Stimulated activated CD8-positive, alpha-beta memory T cell treated with anti-CD3 and anti-CD28 coated beads, Interleukin-12 subunit alpha, Interleukin-12 subunit beta, amount 100 ng/mL, for 4 hours (primary cell): ENCODE data around the gene C3orf18.

ENCODE experiments used
- DNase-seq: peaks from one replicate; pipeline ENCODE4 v3.0.0-alpha.2; 2020; ENCODE audit warnings: low read depth

C3orf18 gene

DNA sequence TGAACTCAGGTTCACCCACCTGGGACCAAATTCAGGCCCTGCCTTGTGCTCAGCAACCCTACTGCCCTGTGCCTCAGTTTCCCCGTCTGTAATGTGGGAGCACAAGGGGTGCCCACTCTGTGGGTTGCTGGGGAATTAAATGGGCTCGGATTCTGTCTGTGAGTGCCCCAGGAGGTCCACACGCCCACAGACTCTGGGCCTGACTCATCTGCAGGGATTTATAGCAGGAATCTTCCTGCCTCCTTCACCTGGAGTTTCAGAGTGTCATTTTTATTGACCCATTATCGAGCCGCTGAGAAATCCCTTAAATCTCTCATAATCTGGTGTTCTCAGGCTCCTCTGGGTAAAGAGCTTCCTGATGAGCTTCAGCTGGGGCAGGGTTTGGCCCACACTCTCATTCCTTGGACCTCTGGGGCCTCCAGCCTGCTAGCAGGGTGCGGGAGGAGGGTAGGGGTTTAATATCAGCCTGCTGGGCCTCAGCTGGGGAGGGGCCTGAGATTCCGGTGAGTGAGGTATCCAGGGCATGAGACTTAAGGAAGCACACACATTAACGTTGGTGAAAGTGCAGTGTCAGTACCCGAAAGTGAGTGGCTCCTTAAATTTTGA is 16.4 kb downstream of the C3orf18 start:
- no peak for DNase-seq

DNA sequence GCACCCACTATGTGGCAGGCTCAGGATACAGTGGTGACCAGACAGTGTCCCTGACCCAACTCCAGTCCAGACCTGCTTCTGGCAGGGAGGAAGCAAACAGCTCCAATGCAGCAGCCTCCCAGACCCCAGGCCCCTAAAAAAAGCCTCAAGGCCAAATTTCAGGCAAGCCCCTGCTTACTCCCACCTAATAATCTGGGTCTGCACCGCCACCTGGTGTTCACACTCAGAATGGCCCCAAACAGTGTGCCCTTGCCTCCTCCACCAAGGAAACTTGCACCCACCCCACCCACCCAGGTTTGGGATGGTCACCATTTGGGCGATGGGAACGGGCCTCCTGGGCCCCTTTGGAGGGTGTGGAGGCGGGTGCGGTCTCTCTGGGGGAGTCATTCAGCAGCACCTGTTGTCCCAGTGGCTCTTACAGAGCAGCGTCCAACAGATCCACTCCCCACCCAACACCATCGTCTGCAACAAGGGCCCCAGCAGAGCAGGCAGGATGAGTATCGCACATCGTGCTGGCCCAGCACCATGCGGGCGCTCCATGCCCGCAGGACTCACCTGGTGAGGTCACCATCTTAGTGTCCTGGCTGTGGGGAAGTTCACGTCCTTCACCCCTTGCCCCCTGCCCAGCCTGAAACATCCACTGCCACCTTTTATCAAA is 17.3 kb downstream of the C3orf18 start:
- no peak for DNase-seq

DNA sequence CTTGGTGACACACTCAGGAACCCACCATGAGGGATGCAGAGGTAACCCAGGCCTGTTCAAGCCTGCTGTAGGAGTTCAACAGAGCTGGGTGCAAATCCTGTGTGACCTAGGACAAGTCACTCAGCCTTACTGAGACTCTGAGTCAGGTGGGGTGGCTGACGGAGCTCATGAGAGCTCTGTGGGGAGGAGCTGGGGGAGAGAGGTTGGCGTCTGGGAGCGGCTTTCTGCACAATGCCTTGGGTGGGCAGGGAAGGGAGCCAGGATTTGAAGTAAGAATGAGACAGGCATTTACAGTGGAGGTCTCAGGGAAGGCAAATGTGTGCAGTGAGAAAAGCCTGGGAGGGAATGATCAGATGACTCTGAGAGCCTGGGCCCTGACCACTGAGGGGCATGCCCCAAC is 18.3 kb downstream of the C3orf18 start:
- DNase-seq, result no peak

DNA sequence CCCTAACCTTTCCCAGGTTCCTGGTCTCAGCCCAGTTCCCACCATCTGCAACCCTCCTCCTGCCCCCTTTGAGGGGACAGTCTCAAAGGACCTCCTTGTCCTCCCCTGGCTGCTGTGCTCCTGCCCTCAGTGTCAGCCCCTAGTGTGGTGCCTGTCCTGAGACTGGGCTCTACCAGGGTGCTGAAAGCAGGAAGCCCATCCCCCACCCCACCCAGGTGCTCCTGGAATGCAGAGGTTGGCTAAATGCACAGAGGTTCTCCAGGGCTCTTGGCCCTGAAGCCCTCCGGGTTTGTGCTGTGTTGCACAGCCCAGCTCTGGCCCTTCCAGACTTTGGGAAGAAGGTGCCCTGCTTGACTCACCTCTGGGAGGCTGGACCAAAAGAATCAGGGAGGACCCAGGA is 21.8 kb downstream of the C3orf18 start:
- no peak for DNase-seq

DNA sequence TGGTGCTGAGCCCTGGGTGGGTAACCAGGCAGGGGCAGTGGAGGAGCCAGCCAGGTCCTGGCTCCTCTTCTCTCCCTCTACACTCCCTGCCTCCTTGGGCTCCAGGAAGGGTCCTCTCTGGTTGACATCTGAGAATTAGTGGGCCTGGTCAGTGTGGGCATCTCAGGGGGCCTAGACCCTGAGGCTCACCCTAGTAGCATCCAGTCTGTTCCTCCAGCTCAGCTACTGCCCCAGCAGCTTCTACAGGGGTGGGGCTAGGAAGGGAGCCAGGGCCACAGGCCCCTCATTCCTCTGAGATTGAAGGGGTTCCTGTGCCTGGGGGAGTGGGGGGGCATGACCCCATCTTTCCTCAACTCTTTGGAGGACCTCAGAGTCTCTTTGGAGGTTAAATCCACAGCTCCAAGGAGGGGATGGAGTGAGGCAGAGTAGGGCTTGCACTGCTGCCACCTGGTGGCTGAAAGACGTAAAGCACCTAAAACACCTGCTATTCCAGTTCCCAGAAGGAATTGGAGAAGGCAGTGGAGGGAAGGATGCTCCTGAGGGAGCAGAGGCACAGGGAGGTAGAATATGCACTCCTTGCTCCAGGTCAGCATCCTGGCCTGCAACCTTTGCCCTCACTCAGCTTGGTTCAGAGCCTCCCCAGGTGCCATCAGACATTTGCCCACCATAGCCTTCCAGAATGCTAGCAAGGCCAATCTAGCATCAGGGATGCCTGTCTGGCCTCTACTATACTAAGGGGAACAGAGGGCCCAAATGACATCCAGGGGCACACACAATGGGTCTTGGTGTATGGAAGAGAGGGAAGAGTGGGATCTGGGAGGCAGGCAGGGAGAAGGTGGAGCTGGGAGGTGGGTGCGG is 25.1 kb downstream of the C3orf18 start:
- peak; percentile 19 for DNase-seq

DNA sequence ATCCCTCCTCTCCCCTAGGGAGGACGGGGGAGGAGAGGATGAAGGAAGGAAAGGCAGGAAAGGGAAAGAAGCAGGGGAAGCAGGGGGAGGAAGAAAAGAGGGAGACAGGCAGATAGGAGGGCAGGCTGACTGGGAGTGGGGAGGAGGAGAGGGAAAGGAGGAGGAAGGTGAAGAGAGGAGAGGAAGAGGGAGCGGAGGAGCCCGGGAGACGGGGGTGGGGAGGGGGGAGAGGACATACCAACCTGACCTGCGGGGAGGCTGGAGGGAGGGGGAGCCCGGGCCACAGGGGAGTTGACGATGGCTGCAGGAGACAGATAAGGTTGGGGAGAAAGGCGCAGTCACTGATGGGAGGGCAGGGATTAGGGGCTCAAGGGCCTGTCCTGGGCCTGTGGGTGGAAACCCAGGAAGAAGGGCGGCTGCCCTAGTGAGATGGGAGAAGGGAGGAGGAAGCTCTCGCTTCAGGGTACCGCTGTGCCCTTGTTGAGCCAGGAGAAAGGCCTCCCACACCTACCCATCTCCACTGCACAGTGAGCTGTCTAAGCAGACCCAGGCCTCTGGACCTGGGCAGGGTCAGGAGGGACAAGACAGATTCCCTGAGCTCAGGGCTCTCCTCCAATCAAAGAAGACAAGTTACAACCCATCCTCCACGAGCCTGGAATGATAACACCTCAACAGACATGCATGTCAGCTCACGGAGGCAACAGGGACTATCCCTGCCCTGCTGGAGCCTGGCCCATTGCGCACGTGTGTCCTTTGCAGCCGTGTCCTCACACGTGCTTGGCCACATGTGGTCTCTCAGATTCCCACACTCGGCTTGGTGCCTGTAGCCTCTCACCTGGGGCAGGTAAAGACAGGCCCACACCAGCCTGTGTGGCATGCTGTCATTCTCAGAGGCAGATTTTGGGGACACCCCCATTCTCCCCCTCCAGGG is 27.9 kb downstream of the C3orf18 start:
- DNase-seq, result no peak

DNA sequence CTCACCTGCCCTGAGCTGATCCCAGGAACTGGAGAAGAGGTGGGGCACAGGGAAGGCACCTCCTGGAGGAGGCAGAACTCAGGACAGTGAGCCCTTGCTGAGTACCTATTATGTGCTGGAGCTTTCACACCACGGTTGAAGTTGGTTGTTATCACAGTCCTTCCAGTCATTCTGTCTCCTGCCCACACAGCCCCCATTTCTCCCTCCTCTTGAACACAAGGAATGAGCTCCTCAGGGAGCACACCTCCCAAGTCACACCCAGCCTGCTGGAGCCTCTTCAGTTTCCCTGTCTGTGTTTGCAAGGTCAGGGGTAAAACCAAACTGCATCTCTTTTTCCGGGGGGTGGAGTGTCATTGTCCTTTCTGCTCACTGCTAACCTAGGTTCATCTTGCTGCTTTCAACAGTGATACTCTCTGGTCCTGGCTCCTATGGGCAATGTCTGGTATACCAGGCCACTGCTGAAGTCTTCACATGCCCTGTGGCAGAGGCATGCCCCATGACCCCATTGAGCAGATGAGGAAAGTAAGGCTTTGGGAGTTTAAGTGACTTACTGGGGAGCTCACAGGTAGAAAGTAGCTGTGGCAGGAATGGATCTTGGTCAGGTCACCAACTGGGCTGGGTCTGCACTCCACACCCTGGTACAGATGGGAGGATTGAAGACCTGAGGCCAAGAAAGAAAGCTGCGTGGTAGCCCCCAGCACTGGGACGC is 30.0 kb downstream of the C3orf18 start:
- no peak for DNase-seq

DNA sequence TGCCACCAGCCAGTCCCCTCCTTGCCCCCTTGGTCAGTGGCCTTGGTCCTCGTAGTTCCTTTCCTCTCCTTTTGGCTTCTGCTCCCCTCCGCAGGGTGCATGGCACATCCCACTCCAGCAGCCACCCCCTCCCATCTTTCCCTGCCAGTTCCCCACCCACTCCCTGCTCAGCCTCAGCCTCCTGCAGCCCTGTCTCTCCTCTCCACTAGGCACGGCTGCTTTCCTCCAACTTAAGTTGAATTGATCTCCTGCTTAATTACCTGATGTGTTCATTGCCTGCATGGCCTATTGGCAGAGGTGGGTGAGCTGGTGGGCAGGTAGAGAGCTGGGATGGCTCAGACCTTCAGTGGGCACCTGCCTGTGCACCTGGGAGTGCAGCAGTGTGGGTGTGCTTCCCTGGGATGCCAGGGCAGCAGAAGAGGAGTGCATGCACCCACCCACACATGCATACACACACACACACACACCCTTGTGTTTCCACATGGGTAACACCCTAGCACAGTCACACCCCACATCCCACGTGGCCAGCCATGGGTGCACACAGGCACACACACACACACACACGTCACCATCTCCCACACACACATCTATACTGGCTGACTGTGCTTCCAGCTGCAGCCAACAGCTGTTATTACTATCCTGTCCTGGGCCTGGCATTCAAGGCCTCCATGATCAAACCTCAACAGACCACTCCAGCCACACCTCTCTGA is 30.9 kb downstream of the C3orf18 start:
- no peak for DNase-seq

DNA sequence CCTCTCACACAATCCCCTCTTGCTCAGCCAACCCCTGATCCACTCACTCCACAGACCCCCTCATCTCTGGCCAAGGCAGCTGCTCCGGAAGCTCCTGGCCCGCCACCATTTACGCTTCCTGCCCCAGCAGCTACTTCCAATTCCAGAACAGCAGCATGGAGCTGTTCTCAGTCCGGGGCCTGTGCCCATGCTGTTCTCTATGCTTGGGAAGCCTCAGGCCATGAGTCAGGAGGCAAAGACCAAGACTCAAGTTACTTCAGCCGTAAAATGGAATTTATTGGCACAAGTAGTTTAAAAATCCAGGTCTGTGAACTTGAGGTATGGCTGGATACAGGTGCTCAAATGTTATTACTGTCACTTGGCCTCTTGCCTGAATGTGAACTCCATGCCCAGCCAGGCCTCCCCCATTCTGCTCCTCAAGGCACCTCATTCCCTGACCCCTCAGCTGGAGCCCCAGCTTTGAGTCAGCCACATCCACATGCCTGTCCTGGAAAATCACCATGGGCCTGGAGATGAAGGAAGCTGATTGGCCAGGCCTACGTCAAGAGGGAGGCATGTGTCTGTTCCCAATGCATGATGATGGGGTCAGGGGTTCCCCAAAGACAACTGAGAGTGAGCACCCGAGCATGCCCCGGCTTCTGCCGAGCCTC is 32.7 kb downstream of the C3orf18 start:
- no peak for DNase-seq

DNA sequence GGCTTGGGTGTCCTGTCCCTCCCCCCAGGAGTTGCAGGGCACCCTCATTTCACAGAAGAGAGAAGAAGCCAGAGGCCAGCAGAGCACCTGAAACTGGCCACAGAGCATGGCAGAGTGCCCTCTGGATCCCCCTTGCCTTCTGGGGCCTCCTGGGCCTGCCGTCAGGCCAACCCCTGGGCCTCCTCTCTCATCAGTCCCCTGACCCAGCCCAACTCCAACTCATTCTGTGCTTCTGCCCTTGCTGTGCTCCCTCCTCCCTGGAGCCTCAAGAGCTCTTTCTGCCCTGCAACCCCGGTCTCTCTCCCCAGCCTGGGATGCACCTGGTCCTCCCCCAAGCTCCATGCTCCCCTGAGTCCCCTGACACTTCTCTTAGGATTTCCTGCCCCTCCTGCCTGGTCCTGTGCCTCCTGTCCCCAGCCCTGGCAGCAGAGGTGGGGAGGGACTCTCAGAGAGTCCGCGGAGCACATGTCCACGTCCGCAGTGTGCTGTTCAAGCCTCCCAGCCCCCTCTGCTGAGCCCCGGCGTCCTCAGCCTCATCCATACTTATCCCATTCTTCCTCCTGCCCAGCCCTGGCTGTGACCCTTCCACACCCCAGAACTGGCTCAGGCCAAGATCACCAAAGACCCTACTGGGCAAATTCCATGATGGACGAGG is 33.6 kb downstream of the C3orf18 start:
- no peak for DNase-seq

DNA sequence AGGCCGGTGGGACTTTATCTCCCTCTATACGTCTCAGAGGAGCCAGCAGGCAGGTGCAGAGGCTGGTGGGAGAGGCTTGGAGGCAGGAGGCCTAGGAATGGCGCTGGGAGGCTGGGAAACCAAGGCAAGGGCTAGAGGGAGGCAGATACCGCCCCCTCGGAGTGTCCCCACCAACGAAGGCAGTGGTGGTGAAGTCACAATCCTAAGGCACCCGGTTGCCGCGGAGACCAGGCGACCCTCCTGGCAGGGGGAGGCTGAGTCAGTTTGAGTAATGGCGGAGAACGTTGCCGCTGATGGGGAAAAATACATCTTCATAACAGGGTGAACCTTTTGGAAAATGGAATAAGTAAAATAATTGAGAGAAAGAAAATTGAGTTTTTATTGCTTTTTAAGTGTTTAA is 34.2 kb downstream of the C3orf18 start:
- DNase-seq, result no peak

DNA sequence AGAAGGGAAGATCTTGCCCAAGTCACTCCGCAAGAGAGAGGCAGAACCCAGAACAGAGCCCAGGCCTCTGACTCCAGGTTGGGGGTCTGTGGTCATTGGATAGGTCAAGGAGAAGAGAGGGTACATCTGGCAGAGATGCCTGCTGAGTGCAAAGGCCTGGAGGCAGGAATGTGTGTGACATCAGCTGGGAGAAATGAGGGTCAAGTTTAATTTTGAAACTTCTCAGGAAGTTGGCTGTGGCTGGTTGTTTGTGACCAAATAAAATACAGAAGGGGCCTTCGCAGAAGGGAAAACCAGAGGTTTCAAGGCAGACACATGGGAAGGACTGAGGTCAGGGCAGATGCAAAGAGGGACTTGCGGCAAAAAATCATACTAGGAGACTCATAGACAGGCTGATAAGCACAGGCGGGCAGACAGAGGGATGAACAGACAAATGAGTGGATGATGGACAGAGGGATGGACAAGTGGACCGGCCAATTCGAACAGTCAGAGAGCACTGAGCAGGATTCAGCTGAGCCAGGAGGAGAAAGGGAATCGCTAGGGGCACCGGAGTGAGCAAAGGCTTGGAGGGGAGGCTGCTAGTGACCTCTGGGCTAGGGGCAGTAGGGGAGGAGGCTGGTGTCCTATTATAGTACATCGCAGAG is 35.4 kb downstream of the C3orf18 start:
- DNase-seq, result no peak

DNA sequence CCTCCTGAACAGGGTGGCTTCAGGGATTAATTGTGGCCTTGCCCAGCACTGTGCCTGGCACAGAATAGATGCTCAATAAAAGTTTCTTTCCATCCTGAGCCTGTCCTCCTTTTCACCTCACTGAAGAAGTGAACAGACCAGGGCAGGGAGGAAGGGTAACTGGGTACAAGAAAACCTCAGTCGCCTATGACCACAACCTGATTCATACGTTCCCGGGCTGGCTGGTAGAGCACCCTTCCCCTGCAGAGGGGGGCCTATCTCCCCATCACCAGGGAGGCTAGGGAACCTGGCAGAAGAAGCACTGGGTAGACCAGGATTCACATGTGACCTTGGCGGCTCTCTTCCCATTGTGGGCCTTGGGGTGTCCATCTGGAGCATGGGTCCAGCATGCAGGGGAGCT is 36.3 kb downstream of the C3orf18 start:
- no peak for DNase-seq

DNA sequence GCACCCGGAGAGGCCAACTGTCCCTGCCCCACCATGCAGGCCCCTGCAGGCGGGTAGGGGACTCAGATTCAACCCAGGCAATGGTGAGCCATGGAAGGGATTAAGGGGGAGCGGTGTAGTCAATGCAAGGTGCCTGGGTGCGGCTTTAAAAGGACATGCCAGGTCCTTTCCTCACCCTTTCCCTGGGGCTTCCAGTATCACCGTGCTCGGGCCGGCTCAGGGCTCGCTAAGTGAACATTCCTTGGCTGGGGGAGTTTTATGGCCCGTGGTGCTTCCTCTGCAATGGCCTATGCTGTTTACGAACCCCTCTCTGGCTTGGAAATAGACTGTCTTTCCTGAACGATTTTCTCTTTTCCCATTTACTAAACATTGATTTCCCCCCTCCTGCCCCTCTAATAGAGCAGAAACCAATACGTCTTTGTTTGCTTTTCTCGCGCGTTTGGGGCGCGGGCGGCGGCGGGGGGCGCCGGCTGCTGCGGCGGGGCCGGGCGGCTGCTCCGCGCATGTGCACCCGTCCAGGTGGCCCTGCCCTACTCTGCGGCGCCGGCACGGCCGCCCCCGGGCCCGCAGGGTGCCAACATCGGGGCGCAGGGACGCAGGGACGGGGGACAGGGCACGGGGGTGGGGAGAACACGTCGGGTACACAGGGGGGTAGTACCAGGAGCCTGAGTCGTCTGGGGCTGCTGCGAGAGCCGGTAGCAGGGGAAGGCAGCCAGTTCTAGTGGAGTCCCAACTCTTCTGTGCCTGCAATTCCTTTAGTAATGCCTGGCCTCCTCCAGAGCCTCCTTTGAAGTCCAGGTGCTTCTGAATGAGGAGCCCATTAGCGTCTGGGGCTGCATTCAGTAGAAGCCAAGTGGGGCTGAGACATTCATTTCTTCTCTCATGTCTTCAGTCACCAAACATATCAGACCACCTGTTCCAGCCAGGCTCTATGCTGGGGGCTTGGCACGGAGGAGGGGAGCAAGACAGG is 37.3 kb downstream of the C3orf18 start:
- no peak for DNase-seq

DNA sequence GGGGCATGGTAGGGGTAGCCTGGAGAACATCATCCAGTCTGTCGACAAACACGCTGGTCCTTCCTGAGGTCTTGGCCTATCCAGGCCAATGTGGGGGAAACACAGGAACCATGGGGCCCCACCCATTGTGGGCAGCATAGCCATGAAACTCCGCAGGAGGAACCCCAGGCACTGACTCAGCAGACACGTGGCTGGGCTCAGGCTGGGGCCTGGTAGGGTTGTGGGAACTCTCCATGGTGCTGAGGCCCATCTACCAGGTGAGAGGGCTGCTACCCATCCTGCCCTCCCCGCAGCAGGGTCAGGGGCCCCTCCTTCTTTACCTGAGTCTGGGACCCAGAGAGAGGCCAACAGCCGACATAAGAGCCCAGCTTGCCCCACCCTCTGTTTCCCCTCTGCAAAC is 41.6 kb downstream of the C3orf18 start:
- peak; percentile 16 for DNase-seq

DNA sequence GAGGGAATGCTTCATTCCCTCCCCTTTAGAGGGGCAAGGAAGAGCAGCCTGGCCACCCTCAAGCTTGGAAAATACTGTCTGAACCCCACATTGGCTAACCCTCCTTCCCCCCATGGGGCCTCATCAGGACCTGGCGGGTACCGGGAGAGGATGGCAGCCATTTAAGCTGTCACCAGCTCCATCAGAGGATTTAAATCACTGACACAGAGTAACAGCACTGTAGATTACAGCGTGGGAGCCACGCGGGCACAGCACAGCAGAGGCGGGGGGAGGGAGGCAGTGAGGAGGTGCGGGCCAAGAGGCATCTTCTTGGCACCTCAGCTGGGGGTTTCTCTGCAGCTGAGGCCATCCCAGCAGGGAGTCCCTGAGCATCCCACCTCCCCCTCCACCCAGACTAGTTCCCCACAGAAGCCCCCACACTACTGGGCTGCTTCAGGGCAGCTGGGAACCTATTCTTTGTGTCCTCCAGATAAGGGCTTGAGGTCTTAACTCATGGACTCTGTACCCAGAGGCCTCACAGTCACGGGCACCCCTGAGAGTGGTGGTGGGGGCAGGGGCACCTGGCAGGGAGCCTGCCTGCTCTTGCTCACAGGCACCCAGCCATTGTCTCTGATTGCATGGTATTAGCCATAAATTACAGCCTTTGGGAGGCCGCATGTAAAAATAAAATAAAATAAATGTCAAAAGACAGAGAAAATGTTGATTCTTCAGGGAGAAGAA is 42.2 kb downstream of the C3orf18 start:
- no peak for DNase-seq

DNA sequence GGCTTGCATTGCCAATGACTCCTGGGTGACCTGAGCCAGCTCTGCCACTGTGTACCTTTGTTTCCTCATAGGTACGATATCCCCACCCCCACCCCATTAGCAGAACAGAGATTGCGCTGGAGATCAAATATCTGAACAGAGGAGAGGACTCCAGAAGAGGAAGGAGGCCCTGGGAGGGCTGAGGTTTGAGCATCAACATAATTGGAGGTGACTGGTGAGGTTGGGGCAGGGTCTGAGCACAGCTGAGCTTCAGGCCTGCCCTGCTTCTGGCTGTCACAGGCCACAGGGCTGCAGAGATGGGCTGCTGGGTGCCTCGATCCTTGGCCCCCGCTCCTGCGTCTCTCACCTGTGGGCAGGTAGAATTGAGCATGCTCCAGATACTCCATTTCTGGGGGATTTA is 42.8 kb downstream of the C3orf18 start:
- DNase-seq, result no peak
